Dermis microvascular lymphatic vessel endothelial cell (primary cell): ENCODE results near the gene GADD45G. TPM values are rescaled to one million over a fixed set of nuclear protein-coding genes. Genes with fewer than 3 reads are reported as not detected.
A peak's percentile ranks its signal among the peaks of the same experiment; 100 is the strongest.

Experiments used
- DNase-seq, 2 donors: peaks; one replicate each; pipeline versions ENCODE4 v3.0.0 to v3.0.0-alpha.2; 2010; ENCODE audit warnings: low read depth in 2 of 2
- total RNA-seq: library from RNA; depleted of rRNA; stranded (reverse); fragments of >200 nt; gene quantifications from 2 replicates; pipeline ENCODE4 v1.2.1, GENCODE V29; 2014

GADD45G gene
- total RNA-seq, 1 donor from 2014 or later: under 0.01 TPM

DNA sequence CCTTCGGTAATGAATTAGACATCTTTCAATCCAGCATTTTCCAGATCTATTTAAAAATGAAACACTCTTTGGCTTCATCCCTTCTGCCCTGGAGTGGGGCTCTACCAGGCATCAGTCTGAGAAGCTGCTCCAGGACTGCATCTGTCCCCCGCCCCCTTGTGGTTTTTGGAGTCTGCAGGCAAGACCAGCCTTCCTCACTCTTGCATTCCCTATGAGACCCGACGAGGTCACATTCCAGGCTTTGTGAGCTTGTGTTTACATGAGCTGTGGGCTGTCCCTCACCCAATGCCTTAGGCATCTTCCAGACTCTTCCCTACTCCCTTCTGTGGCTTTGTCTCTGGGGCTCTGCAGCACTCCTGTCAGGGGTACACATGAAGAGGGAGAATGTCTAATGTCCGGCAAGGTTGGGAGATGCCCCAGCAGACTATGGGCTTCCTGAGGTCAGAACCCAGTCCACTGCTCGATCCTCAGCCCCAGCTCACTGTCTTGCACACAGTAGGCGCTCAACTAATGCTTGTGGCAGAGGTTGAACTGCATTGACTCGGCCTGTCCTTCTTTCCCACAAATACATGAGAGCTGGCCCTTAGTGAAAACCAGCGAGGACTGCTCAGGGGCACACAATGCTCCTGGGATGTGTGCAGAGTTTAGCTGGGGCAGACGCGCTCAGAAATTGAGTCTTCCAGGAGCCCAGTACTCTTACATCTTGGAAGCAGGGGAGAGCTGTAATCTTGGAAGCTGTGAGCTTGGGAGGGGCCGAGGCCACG, 11.7 kb upstream of the GADD45G start:
- DNase-seq: no peak

DNA sequence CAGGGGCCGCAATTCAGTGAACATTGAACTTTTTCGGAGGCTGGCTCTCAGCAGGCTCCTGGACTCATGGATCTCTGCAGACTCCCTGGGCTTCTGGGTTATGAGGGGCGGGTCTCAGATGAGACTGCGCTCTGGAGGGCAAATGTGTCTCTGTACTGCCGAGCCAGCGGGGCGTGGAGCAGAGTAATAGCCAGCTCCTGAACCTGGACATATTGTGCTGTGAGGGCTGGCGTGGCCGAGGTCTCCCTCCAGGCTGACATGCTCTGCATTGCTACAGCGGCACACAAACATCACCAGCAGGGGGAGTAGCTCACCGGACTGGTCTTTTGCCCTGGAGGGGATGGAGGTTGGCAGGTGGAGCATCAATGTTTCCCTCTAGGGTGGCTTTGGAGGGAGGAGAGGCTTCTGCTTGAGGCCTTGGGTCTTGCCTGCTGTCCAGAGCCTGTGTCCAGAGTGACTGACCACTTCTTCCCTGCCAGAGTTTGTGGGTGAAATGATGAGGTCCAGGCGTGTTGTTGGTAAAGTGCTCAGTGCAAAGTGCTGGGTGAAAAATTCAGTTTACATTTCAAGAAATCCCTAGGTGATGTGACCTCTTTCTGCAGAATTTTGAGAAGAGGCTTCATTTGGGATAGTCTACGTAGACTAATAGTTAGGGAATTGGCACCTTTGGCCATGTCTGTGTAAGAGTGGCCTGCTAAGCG, 10.9 kb upstream of the GADD45G start:
- peak in 1 of 2 donors; percentile 48 for DNase-seq

DNA sequence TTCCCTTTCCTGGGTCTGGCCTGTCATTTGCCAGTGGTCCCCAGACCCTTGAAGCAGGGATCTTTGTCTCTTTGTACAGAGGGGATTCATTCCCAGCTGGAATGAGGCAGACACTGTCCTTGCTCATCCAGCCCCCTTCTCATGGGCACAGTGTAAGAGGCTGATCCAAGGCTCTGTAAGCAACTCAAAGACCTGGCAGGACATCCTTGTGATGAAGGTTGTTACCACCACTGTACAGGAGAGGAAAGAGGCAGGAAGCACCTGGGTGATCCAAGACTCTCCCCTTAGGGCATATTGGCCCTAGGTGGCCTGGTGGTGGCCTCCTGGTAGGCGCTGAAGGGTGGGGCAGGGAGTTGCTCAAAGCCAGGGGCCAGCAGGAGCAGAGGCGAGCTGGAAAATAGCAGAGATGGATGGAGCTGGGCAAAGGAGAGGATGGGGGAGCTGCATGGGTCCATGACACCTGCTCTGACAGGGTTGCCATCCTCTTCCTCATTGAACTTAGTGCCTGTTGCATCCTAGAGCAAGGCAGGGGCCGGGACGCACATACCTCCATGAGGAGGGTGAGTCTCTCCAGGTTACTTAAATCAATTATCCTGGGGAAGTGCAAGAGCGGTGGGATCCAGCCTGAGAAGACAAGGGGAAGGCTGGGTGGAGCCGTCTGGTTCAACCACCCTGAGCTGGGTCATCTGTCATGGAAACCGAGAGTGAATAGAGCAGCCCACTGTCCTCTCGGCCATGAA, 9.8 kb upstream of the GADD45G start:
- DNase-seq: no peak

DNA sequence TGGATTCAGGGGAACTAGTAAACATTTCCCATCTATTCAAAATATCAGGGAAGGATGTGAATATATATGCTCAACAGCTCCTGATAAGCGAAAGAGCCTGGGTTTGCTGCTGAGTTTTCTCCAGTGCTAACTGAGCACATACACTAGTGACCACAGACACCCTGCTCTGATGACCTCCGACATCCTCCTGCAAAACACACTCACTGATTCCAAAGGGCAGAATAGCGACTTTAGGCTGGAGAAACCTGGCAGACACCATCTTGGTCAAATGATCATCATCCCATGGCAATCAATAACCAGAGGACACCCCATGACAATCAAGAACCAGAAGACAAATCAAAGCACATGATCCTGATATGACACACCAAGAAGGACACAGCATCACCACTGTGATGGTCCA, 9.2 kb upstream of the GADD45G start:
- no peak for DNase-seq

DNA sequence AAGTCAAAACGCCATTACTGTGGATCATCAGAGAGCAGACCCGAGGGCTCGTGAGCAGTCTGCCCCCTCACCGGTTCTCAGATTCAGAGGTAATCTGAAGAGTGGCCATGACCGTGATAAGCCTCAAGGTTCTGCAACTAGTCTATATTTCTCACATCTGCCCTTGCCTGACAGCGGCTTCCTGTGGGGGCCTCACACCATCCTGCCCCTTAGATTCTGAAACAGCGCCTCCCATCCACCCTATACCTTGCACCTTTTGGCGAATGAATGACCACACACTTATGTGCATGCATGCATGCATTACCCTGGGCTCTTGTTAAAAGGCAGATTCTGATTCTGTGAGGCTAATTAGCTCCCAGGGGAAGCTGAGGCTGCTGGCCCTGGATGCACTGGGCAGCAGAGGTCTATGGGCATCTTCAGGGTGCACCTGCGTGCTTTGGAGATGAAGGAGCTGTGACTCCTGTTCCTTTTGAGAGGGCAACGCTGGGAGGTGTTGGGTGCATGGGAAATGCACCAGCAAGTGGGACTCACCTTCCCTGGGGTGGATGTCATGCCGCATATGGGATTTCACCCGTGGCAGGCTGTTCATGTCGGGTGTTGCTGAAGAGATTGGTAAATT, 7.8 kb upstream of the GADD45G start:
- no peak for DNase-seq

DNA sequence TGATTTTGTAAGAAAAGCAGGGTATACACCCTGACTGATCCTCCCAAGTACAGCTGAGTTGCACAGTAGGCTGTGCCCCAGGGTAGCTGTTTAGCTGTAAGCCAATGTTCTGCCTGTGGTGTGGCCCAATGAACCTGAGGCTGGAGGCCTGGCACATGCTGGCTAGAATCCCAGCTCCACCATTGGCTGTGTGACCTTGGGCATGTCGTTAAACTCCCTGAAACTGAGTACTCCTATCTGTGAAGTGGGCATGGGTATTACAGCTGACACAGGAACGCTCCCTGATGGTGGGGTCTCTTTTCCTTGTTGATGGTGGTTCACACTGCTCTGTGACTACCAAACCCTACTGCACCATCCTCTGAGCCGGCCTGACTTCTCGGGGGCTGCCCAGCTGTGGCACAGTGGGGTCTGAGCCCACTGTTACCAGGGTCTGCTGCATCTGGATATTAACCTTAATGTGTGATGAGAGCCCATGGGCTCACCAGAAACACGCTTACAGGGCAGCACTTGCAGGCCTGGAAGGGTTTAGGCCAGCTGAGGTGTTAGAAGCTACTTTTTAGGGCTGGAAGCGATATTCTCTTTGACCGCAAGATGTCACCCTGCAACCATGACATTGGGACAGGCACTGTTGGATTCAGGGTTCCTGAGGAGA, 7.0 kb upstream of the GADD45G start:
- peak; percentile 48 to 58 for DNase-seq

DNA sequence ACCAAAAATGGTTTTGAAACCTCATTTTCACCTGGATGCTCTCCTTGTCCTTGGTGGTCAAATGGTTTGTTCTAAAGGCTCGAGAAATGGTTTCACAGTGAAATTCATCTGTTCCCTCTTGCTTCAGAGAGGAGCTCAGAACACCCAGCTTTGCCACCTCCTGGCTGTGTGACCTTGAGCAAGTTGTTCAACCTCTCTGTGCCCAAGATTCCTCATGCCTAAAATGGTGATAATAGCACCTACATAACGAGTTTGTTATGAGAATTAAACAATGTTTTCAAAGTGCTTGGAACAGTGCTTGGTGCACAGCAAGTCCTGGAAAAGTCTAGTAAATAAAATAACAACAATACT, 6.5 kb upstream of the GADD45G start:
- no peak for DNase-seq

DNA sequence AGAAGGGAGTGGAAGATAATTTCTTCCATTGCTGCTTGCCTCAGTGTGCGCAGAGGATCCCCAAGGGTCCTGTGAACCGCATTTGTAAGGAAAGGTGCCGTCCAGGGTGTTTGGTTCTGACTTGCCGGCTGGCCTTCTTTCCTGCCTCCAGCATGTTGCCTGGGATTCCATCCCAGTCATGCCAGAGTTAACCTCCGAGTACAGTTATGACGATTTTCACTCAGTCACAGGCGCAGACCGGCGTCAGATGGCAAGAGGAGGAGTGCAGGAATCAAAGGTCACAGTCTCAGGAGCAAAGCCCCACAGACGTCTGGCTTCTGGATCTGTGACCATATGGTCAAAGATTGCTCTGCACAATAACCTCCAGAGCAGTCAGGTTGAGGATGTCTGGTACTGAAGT, 5.9 kb upstream of the GADD45G start:
- no peak for DNase-seq

DNA sequence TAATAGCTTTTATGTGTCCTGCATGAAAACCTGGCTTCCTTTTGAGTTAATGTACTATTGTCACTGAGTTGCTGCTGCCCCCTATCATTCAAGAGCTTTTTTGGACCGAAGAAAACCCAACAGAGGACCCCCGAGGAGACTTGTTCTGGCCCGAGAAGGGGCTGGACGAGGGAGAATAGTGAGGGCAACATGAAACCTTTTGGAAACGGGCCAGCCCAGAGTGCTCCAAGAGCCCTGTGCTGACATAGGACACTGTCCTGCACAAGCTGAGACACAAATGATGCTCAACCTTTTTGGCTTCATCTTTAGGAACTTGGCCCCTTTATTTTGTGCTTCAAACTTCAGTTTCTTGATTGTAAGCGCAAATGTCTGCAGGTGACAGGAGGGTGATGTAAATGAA, 4.0 kb upstream of the GADD45G start:
- no peak for DNase-seq

DNA sequence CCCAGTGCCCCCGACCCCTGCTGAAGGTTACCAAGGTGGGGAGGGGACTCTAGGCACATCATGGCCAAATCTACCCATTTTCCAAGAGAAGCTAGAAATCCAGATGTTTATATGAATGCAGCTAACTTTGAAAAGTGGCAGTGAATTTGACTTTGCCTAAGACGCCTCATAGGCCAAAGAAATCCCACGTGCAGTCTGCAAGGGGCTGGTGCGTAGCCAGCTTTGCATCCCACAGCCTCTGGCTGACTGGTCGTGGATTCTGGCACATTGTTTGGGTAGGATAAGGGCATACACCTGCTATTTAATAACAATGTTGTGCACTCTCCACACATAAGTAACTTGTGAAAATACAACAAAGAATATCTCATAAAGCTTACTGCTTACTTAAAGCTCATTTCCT, 3.5 kb upstream of the GADD45G start:
- DNase-seq: no peak

DNA sequence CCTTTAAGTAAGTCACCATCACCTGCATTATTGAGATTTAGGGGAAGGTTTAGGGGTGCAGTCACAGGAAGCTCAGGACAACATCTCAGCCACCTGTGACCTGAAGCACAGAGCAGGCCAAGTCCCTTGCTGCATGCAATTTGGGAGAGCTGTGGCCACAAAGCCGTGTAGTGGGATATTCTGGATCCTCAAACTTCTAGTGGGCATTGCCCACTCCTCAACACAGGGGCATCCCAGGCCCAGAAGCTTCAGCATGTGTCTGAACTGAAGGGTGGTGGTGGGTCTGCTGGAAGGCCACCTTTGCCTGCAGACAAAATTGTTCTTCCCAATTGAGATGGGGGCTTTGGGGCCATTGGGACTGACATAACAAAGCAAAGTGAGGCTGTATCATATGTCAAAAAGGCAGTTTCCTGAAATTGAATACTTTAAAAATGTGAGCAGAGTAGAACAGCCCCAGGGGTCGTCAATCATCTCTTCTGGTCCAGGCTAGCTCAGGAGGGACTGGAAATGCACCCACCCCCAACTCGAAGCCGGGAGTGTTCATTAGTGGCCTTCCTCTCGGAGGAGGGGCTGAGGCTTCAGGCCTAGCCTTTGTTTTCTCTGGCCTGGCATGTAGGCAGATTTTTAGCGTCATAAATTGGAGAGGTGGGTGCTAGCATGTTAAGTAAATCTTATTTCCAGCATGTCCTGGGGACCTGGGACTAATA, 2.8 kb upstream of the GADD45G start:
- no peak for DNase-seq

DNA sequence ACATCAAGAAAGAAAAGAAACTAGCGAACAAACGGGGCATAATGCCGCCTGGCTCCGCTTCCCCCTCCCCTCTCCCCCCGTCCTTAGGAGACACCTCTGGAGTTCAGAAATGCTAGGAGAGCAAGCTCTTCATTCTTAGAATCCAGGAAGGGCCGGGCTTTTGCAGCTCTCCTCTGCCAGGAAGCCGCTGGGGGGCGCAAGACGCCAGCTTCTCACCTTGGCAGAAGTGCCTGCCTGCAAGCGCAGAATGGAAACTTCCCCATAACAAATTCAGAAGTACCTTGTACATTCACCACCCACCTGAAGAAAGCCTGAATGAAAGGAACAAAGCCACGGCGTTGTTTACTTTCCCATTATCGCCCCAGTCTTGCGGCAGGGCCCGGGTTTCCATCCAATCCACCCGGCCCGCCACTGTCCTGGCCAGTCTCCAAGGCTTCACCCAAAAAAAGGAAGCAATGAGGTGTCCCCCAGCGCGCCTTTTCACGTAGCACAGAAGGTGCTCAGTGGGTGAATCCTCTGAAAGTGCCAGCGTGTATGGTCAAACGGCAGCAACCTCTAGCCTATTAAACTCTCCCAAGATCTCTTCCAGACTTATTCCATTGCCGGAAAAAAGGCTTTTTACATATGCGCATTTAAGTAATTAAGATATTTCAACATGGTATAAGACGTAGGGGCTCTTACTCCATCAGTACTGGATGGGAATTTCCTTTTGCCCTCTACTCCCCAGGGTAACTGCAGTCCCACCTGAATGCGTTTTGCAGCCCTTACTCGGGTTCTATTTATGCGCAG, 1.6 kb upstream of the GADD45G start:
- DNase-seq: peak; percentile 48 to 81

DNA sequence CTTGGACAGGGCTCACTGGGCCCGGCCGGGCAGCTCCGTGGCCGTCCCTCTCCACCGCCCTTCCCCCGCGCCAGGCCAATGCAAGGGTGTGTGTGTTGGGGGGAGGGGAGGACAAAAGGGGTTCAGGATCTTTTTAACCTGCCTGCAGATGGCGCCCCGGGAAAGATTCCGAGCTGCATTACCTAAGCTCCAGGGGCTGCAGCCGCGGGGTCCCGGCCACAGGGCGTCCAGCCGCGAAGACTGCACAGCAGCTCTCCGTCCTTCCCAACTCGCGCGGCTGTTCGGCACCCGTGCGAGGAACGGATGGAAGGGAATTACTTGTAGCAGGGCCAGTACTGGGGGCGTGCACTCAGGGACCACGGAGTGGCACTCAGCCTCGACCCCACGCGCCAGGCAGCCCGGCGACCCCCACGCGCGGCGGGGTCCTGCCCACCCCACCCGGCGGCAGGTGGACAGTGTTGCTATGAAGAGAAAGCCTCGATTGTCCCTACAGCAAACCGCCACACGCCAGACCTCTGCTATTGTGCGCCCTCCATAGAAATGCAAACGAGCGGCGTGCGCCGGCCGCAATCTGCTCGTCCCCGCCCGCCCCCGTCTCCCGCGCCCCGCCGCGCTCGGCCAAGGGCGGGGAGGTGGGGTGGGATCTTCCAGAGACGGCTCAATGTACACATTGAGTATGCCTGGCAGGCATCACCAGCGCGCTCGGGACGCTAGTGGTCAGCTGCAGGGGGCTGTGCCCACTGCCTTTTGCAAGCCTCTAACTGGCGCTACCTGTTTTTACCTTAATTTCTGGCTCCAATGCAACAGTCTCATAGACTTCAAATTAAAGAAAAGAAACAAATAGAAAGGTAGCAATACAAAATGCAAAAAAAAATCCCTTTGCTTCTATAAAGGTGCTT, 796 bp upstream of the GADD45G start:
- peak in 1 of 2 donors; percentile 42 for DNase-seq

DNA sequence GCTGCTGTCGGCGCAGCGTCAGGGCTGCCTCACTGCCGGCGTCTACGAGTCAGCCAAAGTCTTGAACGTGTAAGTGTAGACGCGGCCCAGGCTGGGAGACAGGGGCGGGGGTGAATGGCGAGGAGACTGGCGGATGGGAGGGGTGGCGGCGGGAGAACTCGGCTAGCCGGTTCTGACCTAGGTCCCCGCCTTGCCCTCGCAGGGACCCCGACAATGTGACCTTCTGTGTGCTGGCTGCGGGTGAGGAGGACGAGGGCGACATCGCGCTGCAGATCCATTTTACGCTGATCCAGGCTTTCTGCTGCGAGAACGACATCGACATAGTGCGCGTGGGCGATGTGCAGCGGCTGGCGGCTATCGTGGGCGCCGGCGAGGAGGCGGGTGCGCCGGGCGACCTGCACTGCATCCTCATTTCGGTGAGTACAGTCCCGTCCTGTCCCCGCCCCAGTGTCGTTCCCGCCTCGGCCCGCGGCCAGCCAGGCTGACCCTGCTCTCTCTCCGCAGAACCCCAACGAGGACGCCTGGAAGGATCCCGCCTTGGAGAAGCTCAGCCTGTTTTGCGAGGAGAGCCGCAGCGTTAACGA, 745 bp downstream of the GADD45G start:
- DNase-seq: peak in 1 of 2 donors; percentile 24

DNA sequence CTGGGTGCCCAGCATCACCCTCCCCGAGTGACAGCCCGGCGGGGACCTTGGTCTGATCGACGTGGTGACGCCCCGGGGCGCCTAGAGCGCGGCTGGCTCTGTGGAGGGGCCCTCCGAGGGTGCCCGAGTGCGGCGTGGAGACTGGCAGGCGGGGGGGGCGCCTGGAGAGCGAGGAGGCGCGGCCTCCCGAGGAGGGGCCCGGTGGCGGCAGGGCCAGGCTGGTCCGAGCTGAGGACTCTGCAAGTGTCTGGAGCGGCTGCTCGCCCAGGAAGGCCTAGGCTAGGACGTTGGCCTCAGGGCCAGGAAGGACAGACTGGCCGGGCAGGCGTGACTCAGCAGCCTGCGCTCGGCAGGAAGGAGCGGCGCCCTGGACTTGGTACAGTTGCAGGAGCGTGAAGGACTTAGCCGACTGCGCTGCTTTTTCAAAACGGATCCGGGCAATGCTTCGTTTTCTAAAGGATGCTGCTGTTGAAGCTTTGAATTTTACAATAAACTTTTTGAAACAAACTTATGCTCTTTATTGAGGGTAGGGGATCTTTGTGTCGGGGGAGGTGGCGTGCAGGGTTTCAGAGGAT, 1.3 kb downstream of the GADD45G start:
- peak in 1 of 2 donors; percentile 63 for DNase-seq

DNA sequence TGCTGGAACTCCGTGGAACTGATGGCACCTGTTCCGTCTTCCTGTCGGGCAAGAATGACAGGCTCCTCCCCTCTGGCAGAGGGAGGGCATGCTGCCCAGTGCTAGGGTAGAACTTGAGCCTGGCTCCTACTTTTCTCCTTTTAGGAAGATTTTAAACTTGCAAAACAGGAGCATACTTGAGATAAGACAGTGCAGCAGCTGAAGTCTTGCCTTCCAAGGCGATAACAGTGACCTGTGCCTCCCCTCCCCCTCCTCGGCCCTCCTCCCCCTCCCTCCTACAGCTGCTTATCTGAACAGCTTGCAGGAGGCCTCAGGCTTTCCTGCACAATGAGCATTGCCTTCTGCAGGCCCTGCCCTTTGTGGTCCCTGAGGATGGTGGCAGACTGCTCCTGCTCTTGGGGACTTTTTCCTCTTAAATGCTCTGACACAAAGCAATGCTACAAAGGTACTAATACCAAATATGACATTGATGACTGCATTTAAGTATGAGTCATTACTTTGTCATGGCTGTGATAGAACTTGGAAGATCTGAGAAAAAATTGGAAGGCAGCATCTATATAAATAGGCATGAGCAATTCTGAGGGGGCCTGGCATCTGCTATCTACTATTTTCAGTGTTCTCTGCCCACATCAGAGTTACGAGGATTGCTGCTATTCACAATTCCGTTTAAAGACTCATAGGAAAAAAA, 2.0 kb downstream of the GADD45G start:
- DNase-seq: no peak

DNA sequence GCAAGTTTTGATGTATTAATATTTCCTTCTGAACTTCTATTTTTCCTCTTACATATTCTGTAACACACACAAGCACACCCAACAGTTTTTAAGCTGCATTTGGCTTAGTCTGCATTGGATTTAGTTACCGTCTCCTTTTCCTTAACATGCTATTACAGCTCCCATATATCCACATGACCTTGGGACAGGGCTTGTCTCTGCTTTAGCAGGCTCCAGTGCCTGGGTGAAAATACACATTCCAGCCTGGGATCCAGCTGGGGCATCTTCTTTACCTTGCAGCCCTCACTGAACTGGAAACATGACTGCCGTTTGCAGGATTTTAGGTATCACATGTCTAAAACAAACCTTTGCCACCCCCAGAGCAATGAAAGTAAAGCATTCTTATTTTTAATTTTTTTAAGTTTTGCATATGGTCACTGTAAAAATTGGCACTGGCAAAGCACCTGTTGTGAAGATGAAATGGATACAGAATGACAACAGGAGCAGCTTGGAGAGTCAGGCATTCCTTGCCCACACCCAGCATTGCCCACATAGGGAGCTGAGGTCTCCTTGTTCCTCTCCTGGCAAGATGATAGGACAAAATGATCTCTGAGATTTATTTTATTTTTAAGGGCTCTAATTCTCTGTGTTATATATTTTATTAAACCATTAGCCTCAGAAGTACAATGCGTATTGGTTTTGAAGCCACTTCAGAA, 4.0 kb downstream of the GADD45G start:
- DNase-seq: no peak
